NCI-H1048 (cell line): ENCODE measurements around the gene SGPP2.
"Not testable (repeated sequence)": the region's sequence is repeated elsewhere in the genome, so short reads cannot be mapped to it uniquely, and the experiment has no call there.

Experiments used
- DNase-seq: peaks from one replicate; lab custom pipeline; 2025; lab: John Stamatoyannopoulos, UW

Gene SGPP2

GRCh38 chr2:222424276-222424728 lies at the start of gene SGPP2:
SGPP2 (plus strand) TSS chr2:222424543; CDS start chr2:222424603, 60 bp downstream.
- DNase-seq = no peak

GRCh38 chr2:222375798-222376197 lies 48.5 kb upstream of the SGPP2 start:
- no peak for DNase-seq

GRCh38 chr2:222380456-222380855 lies 43.9 kb upstream of the SGPP2 start:
- no peak for DNase-seq

GRCh38 chr2:222381566-222381965 lies 42.8 kb upstream of the SGPP2 start:
- no peak for DNase-seq

- DNase-seq = no peak
These were observed 41.1 kb upstream of the SGPP2 start for GRCh38 chr2:222383255-222383654.

GRCh38 chr2:222391743-222392285 lies 32.5 kb upstream of the SGPP2 start:
- DNase-seq = no peak

- DNase-seq = no peak
These were observed 30.5 kb upstream of the SGPP2 start for GRCh38 chr2:222393733-222394267.

DNA sequence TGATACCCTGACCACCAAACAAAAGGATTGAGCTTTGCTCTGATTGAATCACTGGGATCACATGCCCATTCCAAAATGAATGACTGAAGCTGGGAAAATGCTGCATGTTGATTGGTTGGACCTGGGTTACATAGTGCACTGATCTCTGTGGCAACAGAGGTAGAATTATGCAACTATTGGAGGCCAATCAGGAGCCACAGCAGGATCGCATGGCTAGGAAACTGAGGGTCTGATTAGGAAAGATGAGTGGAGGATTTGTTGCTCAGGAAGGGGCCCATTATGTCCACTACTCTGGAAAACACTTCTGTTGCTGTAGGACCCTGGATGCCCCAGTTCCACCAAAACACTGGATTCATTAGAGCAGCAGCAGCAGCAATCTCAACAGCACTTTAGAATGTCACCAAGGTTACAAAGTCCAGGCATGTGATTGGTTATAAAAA lies 25.9 kb upstream of the SGPP2 start:
- DNase-seq = no peak

GRCh38 chr2:222399038-222399783 lies 25.1 kb upstream of the SGPP2 start:
- no peak for DNase-seq

- DNase-seq = no peak
These were observed 20.0 kb upstream of the SGPP2 start for GRCh38 chr2:222404151-222404905.

DNA sequence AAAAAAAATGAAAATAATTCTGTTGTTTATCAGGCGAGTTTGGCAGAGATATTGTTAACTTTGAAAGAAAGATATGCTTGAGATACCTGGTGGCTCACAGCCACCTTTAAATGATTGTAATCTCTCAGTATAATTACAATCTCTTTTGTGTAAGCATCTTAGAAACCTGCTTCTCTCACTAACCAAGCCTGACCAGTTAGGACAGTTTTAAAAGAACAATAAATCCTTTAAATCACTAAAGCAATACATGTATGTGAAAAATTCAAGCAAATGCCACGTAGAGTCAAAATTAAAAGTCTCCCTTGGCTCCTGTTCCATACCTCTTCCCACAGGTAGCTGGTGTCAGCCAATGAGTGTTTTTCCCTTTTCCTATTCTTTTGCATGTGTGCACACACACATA lies 15.7 kb upstream of the SGPP2 start:
- DNase-seq = no peak

- DNase-seq = no peak
These were observed 13.8 kb upstream of the SGPP2 start for GRCh38 chr2:222410534-222410933.

DNA sequence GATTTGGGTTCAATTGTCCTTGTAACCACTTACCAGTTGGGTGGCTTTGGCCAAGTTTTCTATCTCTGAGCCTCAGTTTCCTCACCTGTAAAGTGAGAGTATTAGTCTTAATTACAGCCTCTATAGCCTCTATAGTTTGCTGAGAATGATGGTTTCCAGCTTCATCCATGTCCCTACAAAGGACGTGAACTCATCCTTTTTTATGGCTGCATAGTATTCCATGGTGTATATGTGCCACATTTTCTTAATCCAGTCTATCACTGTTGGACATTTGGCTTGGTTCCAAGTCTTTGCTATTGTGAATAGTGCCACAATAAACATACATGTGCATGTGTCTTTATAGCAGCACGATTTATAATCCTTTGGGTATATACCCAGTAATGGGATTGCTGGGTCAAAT lies 12.0 kb upstream of the SGPP2 start:
- not testable (repeated sequence) for DNase-seq

DNA sequence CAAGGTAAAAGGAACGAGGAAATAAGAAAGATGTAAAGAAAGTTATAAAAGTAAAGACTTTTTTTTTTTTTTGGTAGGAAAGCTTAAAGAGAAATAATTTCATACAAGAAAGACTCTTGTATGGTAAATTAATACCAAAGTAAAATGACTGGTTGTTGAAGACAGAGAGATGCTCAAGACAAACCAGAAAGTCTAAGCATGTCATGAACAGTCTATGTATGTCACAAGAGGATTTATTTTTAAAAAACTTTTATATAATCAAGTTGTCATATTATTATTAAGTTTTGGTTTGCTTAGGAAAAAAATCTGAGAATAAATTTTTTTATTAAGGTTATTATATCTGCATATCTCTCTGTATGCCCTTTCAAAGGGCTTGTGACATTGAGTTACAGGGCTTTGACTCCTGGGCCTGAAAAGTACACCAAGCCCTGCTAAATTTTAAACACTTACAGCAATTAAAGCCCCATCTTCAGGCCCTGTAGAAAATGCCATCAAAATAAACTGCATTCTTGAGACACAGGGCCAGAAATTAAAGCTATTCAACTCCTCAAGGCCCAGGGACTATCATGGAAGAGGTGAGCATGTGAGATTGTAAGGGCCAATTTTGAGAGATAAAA lies 10.9 kb upstream of the SGPP2 start:
- DNase-seq = no peak

GRCh38 chr2:222418739-222419138 lies 5.6 kb upstream of the SGPP2 start:
- no peak for DNase-seq

DNA sequence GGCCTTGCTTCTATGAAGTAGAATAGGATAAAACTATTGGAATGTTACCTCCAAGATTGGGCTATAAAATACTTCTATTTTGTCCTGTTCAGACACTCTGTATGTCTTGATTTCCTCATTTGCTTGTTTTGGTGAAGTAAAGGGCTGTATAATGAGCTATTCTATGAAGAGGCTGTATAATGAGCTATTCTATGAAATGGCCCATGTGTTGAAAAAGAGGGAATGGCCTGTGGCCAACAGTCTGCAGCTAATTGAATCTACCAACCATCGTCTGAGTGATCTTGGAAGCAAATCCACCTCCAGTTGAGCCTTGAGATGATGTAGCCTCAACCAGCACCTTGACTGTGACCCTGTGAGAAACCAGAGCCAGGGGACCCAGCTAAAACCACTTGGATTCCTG lies 3.8 kb upstream of the SGPP2 start:
- no peak for DNase-seq

GRCh38 chr2:222421626-222422025 lies 2.7 kb upstream of the SGPP2 start:
- no peak for DNase-seq

DNA sequence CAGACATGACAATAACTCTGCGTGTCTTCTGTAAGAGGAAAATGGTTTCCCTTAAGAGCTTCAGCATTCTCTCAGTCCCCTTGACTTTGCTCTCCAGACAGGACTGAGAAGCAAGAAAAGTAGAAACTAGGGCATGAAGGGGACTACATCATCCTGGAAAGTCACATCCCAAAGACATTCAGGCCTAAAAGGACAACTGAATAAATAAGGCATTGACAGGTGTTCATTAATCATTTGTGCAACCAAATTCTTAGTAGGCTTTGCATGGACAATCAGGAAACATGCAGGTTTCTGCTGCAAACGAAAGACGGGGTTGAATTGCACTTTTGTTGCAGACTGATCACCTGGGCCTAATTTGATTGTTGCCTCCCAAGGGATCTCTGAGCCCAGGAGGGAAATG lies 1.2 kb upstream of the SGPP2 start:
- no peak for DNase-seq

- DNase-seq = no peak
These were observed 589 bp upstream of the SGPP2 start for GRCh38 chr2:222423632-222424275.

DNA sequence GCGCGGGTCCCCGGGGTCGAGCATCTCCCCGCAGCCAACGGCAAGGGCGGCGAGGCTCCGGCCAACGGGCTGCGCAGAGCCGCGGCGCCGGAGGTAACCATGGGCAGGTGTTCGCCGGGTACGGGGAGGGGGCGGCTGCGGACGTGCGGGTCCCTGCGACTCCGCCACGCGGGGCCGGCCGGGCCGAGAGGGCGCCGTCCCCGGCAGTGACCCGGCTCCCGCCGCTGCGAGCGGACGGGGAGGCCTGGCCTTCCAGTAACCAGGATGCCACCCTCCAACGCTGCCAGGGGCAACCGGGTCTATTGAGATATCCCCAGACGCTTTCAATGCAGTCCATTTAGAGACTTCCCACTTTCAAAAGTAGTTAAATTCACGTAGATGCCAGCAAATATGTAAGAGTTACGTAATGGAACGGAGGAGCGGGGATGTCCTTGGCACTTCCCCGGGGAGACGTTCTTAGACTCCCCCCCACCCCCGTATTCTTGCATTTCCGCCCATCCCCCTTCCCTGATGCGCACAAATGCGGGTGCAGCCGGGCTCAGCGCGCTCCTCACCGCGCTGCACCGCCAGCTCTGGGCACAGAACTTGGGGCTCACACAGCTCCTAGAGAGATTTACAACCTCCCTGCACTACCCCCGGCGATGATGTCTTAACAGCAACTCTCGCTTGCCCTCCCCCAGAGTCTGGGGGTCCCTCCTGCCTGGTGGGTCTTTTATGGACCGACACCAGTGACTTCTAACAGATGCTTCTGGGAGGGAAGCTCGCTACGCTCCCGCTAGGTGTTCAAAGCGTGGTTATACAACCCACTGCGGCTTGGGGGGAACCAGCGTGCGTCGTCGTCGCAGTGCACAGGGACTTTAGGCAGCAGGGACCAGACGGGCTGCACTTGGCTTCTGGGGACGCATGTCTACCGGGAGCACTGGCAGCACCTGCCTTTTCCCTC lies 657 bp downstream of the SGPP2 start:
- no peak for DNase-seq
